SK-N-SH treated with all-trans-retinoic acid at 6 μM for 48 hours (cell line): ENCODE results near the gene MRPL36.

Source experiments
- ARNTL ChIP-seq: fragments of 450-650 bp; formaldehyde crosslinking; IDR thresholded peaks from 2 replicates; pipeline ENCODE4 v1.5.0; 2020; ENCODE audit warnings: low read depth, mild to moderate bottlenecking, moderate library complexity, borderline replicate concordance
- BACH2 ChIP-seq: fragments of 250-450 bp; sonication (Bioruptor Pico); IDR thresholded peaks from 2 replicates; pipeline ENCODE4 v1.9.0; 2021; ENCODE audit warnings: mild to moderate bottlenecking, borderline replicate concordance
- CSDC2 ChIP-seq: fragments of 250-450 bp; sonication (Bioruptor Pico); IDR thresholded peaks from 2 replicates; pipeline ENCODE4 v1.5.0; 2020; ENCODE audit warnings: mild to moderate bottlenecking, moderate library complexity
- GLIS3 ChIP-seq: fragments of 250-450 bp; sonication (Bioruptor Pico); IDR thresholded peaks from 2 replicates; pipeline ENCODE4 v1.5.0; 2020; ENCODE audit warnings: mild to moderate bottlenecking, moderate library complexity
- RARB ChIP-seq: fragments of 250-450 bp; sonication (Bioruptor Pico); IDR thresholded peaks from 2 replicates; pipeline ENCODE4 v1.8.0; 2021; ENCODE audit warnings: mild to moderate bottlenecking, moderate library complexity
- SNAI2 ChIP-seq: fragments of 250-450 bp; sonication (Bioruptor Pico); IDR thresholded peaks from 2 replicates; pipeline ENCODE4 v1.5.0; 2020; ENCODE audit warnings: mild to moderate bottlenecking, moderate library complexity
- ZC3H10 ChIP-seq: fragments of 250-450 bp; sonication (Bioruptor Pico); IDR thresholded peaks from 2 replicates; pipeline ENCODE4 v1.5.1; 2021; ENCODE audit warnings: mild to moderate bottlenecking, moderate library complexity
- ZFP3 ChIP-seq: fragments of 250-450 bp; sonication (Bioruptor Pico); IDR thresholded peaks from 2 replicates; pipeline ENCODE4 v1.5.0; 2020; ENCODE audit warnings: mild to moderate bottlenecking, moderate library complexity
- ZNF565 ChIP-seq: fragments of 450-650 bp; formaldehyde crosslinking; conservative IDR thresholded peaks from 2 replicates; pipeline ENCODE4 v1.5.0; 2020; ENCODE audit warnings: low read depth, mild to moderate bottlenecking, moderate library complexity
- ZNF8 ChIP-seq: fragments of 450-650 bp; formaldehyde crosslinking; IDR thresholded peaks from 2 replicates; pipeline ENCODE4 v1.5.0; 2020; ENCODE audit warnings: mild to moderate bottlenecking, moderate library complexity
- TF ChIP-seq, protein P1 (sequence below): fragments of 250-450 bp; sonication (Bioruptor Pico); IDR thresholded peaks from 2 replicates; pipeline ENCODE4 v1.5.0; 2020; ENCODE audit warnings: mild to moderate bottlenecking, moderate library complexity

DNA sequence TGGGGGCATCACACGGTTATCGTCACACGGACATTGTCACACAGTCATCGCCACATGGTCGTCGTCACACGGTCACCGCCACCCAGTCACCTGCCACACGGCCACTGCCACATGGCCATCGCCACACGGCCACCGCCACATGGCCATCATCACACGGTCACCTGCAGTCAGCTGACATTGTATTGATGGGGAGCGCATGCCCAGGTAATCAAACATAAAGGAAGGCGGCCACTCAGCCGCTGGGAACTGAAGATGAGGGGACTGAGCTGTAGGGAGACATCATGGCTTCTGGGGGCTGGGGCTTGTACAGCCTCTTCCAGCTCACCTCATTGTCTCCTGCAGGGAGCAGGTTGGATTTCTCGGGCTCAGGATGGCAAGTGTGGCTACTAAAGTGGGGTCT is 49.2 kb downstream of the MRPL36 start:
- TF ChIP-seq ZFP3 (CRISPR knock-in tag) = no peak
- TF ChIP-seq ARNTL (CRISPR knock-in tag) = no peak
- no peak for TF ChIP-seq ZC3H10 (CRISPR knock-in tag)
- TF ChIP-seq SNAI2 (CRISPR knock-in tag) = no peak
- no peak for TF ChIP-seq ZNF565
- TF ChIP-seq, protein P1, sequence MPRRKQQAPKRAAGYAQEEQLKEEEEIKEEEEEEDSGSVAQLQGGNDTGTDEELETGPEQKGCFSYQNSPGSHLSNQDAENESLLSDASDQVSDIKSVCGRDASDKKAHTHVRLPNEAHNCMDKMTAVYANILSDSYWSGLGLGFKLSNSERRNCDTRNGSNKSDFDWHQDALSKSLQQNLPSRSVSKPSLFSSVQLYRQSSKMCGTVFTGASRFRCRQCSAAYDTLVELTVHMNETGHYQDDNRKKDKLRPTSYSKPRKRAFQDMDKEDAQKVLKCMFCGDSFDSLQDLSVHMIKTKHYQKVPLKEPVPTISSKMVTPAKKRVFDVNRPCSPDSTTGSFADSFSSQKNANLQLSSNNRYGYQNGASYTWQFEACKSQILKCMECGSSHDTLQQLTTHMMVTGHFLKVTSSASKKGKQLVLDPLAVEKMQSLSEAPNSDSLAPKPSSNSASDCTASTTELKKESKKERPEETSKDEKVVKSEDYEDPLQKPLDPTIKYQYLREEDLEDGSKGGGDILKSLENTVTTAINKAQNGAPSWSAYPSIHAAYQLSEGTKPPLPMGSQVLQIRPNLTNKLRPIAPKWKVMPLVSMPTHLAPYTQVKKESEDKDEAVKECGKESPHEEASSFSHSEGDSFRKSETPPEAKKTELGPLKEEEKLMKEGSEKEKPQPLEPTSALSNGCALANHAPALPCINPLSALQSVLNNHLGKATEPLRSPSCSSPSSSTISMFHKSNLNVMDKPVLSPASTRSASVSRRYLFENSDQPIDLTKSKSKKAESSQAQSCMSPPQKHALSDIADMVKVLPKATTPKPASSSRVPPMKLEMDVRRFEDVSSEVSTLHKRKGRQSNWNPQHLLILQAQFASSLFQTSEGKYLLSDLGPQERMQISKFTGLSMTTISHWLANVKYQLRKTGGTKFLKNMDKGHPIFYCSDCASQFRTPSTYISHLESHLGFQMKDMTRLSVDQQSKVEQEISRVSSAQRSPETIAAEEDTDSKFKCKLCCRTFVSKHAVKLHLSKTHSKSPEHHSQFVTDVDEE (CRISPR knock-in tag) = no peak
- TF ChIP-seq ZNF8 (CRISPR knock-in tag) = no peak
- no peak for TF ChIP-seq RARB (CRISPR knock-in tag)
- no peak for TF ChIP-seq CSDC2
- TF ChIP-seq GLIS3 (CRISPR knock-in tag) = no peak
- TF ChIP-seq BACH2 (CRISPR knock-in tag) = no peak
